HepG2 (cell line): ENCODE results near the gene TMEM59. TPM values are rescaled to one million over a fixed set of nuclear protein-coding genes. Genes with fewer than 3 reads are reported as not detected.

Source experiments
- AKAP8 ChIP-seq: sonication (generic); formaldehyde crosslinking; IDR thresholded peaks from 2 replicates; pipeline ENCODE4 v1.5.1; 2020; ENCODE audit warnings: mild to moderate bottlenecking, missing genetic modification reagents
- CBX2 ChIP-seq, 2 experiments: fragments of 200-600 bp in 1 of 2; sonication (generic); formaldehyde crosslinking in 1 of 2; IDR thresholded peaks; 2 replicates each; pipeline versions ENCODE4 v1.7.0 to v1.8.1; 2018 to 2022; ENCODE audit warnings: low read depth in 2 of 2, low read length in 1 of 2, mild to moderate bottlenecking in 1 of 2, missing genetic modification reagents in 1 of 2
- CHD4 ChIP-seq: fragments of 200-600 bp; sonication (generic); IDR thresholded peaks from 2 replicates; pipeline ENCODE4 v1.7.0; 2017; ENCODE audit warnings: mild to moderate bottlenecking, low read length, borderline replicate concordance
- FOSL2 ChIP-seq: sonication (generic); formaldehyde crosslinking; IDR thresholded peaks from 2 replicates; pipeline ENCODE4 v1.4.0; 2020; ENCODE audit warnings: missing genetic modification reagents
- KLF6 ChIP-seq: IDR thresholded peaks from 2 replicates; pipeline ENCODE4 v1.8.0; 2016; ENCODE audit warnings: missing biosample characterization, missing genetic modification reagents
- LRRFIP1 ChIP-seq: sonication (generic); formaldehyde crosslinking; conservative IDR thresholded peaks from 2 replicates; pipeline ENCODE4 v1.4.0; 2020; ENCODE audit warnings: missing genetic modification reagents
- MXD1 ChIP-seq: sonication (generic); formaldehyde crosslinking; IDR thresholded peaks from 2 replicates; pipeline ENCODE4 v1.4.0; 2020; ENCODE audit warnings: mild to moderate bottlenecking, missing genetic modification reagents
- THRA ChIP-seq: sonication (generic); formaldehyde crosslinking; IDR thresholded peaks from 2 replicates; pipeline ENCODE4 v1.4.0; 2020; ENCODE audit warnings: missing genetic modification reagents, borderline replicate concordance
- ZNF142 ChIP-seq: sonication (generic); formaldehyde crosslinking; IDR thresholded peaks from 2 replicates; pipeline ENCODE4 v1.4.0; 2020; ENCODE audit warnings: missing genetic modification reagents
- ZNF18 ChIP-seq: sonication (generic); formaldehyde crosslinking; IDR thresholded peaks from 2 replicates; pipeline ENCODE4 v1.8.0; 2022; ENCODE audit warnings: mild to moderate bottlenecking, missing genetic modification reagents; ENCODE audit not compliant: insufficient replicate concordance
- ZNF660 ChIP-seq: sonication (generic); formaldehyde crosslinking; IDR thresholded peaks from 2 replicates; pipeline ENCODE4 v1.5.1; 2020; ENCODE audit warnings: mild to moderate bottlenecking, low read depth, missing genetic modification reagents, borderline replicate concordance
- ZNF740 ChIP-seq: sonication (generic); formaldehyde crosslinking; IDR thresholded peaks from 2 replicates; pipeline ENCODE4 v1.4.0; 2020; ENCODE audit warnings: missing genetic modification reagents
- ZNF766 ChIP-seq: sonication (generic); formaldehyde crosslinking; IDR thresholded peaks from 2 replicates; pipeline ENCODE4 v1.5.0; 2020; ENCODE audit warnings: missing genetic modification reagents, borderline replicate concordance
- ZNF777 ChIP-seq: sonication (generic); formaldehyde crosslinking; IDR thresholded peaks from 2 replicates; pipeline ENCODE4 v1.4.0; 2020; ENCODE audit warnings: missing genetic modification reagents
- ZNF816 ChIP-seq: sonication (generic); formaldehyde crosslinking; IDR thresholded peaks from 2 replicates; pipeline ENCODE4 v1.8.0; 2022; ENCODE audit warnings: missing genetic modification reagents, mild to moderate bottlenecking, borderline replicate concordance
- polyA plus RNA-seq, 8 experiments: library from polyadenylated mRNA; depleted of rRNA in 3 of 8; stranded (reverse) in 7 of 8; unstranded in 1 of 8; fragments of >200 nt; fragmentation: Illumina TruSeq in 4 of 8; extraction: Trizol in 4 of 8; gene quantifications; 2 replicates each; pipeline versions ENCODE4 v1.2.1 to v1.2.3, GENCODE V29; 2011 to 2016; ENCODE audit warnings: low read depth in 4 of 8, missing spikeins in 1 of 8, mixed read lengths in 1 of 8; ENCODE audit not compliant: insufficient read depth in 1 of 8
- total RNA-seq, 5 experiments: library from RNA; depleted of rRNA; stranded (reverse); fragments of >200 nt; fragmentation: Illumina TruSeq; extraction: Trizol; gene quantifications; 2 replicates each; pipeline ENCODE4 v1.2.3, GENCODE V29; 2016; ENCODE audit warnings: low read depth in 1 of 5

The TMEM59 gene
- total and polyA plus RNA-seq, 2 of the 13 experiments (the other 11 are each of a cell fraction or from before 2014, with no cell fraction given), result 147 to 363 TPM

- TF ChIP-seq ZNF18 (CRISPR knock-in tag) (no peak), ZNF740 (CRISPR knock-in tag) (no peak), ZNF142 (CRISPR knock-in tag) (no peak), KLF6 (peak; percentile 32; the same call in 1 of the 2 replicates), ZNF766 (CRISPR knock-in tag) (no peak), LRRFIP1 (CRISPR knock-in tag) (no peak), ZNF777 (no peak), ZNF660 (CRISPR knock-in tag) (no peak), MXD1 (CRISPR knock-in tag) (peak; percentile 37; the same call in 1 of the 2 replicates), CHD4 (no peak), CBX2 (IDR thresholded peaks at IDR 0.05; ENCODE audit: low read depth, low read length) (no peak), CBX2 (CRISPR knock-in tag; IDR thresholded peaks at IDR 0.05; ENCODE audit: low read depth) (no peak), FOSL2 (CRISPR knock-in tag) (no peak; the same call in 1 of the 2 replicates), ZNF816 (CRISPR knock-in tag) (peak; percentile 52; the same call in 1 of the 2 replicates), THRA (CRISPR knock-in tag) (no peak), AKAP8 (CRISPR knock-in tag) (no peak)
Observed at GRCh38 chr1:54052934-54053744, at the start of gene TMEM59, which contains the start of gene TCEANC2 (continued).
